CD4-positive, alpha-beta T cell treated with Interleukin-12 subunit alpha and Interleukin-12 subunit beta, for 1 hour (primary cell): Measurements from ENCODE around the gene CACFD1.

ENCODE experiments used
- DNase-seq: peaks from one replicate; pipeline ENCODE4 v3.0.0-alpha.2; 2020

CACFD1 gene

GRCh38 chr9:133485531-133486260 lies 25.9 kb downstream of the CACFD1 start:
- no peak for DNase-seq

- DNase-seq = no peak
Measured at GRCh38 chr9:133487331-133487725, 27.6 kb downstream of the CACFD1 start.

GRCh38 chr9:133488686-133489252 lies 29.0 kb downstream of the CACFD1 start:
- no peak for DNase-seq

GRCh38 chr9:133489253-133490190 lies 29.7 kb downstream of the CACFD1 start:
- no peak for DNase-seq

- DNase-seq = no peak
Measured at GRCh38 chr9:133490201-133490681, 30.5 kb downstream of the CACFD1 start.

GRCh38 chr9:133490865-133491655 lies 31.3 kb downstream of the CACFD1 start:
- no peak for DNase-seq

GRCh38 chr9:133491656-133491925 lies 31.8 kb downstream of the CACFD1 start:
- no peak for DNase-seq

GRCh38 chr9:133492061-133493021 lies 32.6 kb downstream of the CACFD1 start:
- DNase-seq = no peak

- no peak for DNase-seq
Measured at GRCh38 chr9:133493428-133493827, 33.6 kb downstream of the CACFD1 start.

GRCh38 chr9:133493845-133494540 lies 34.2 kb downstream of the CACFD1 start:
- no peak for DNase-seq

- DNase-seq = no peak
Measured at GRCh38 chr9:133494636-133495326, 35.0 kb downstream of the CACFD1 start.

GRCh38 chr9:133495327-133496293 lies 35.8 kb downstream of the CACFD1 start:
- no peak for DNase-seq

GRCh38 chr9:133496861-133497842 lies 37.4 kb downstream of the CACFD1 start:
- DNase-seq = no peak

- DNase-seq = no peak
Measured at GRCh38 chr9:133499132-133499891, 39.5 kb downstream of the CACFD1 start.

- DNase-seq = no peak
Measured at GRCh38 chr9:133499892-133500270, 40.1 kb downstream of the CACFD1 start.

- no peak for DNase-seq
Measured at GRCh38 chr9:133502112-133502511, 42.3 kb downstream of the CACFD1 start.

- DNase-seq = no peak
Measured at GRCh38 chr9:133505186-133505830, 45.5 kb downstream of the CACFD1 start.
